ENCODE results near the gene MTCL3.

The MTCL3 gene

DNA sequence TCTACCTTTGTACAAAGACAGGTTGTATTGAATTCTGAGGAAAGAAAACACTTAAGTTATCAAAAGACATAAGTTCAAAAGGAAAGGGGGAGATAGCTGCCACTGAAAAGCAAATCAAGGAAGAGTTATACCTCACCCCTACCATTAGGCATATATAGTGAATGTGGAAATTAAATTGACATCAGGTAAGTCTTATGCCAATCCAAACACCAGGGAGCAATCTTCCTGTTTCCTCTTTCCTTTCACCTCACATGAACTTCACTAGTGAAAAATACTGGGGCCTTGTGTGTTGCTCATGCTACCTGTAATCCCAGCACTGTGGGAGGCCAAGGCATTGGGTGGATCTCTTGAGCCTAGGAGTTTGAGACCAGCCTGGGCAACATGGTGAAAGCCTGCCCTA, 47.0 kb upstream of the MTCL3 start:
- ChIA-PET POLR2A (no interaction called here), CTCF (interaction anchor here (1.0 to 1.1 kb wide), 2 partner anchors 11 kb away, joined by 3 to 4 read pairs; partner anchors contain the start of gene C6orf58)
- Histone ChIP-seq H3K4me2 (no peak overlapping the region), H3K27ac (no peak overlapping the region), H3K4me1 (peaks cover 4% of the 10 kb centered on the region), H3K9me3 (no peaks in the 10 kb centered on the region), H3K4me3 (no peak overlapping the region)
- FAIRE-seq: no peak
- DNase-seq (ENCODE audit: low read depth in 1 of 2, low spot score in 1 of 2): no peak
- no peak for TF ChIP-seq BHLHE40 (IDR thresholded peaks at IDR 0.05; ENCODE audit: low read depth, low read length)
- no peak for TF ChIP-seq HDAC2 (IDR thresholded peaks at IDR 0.05)
- TF ChIP-seq, protein P1, sequence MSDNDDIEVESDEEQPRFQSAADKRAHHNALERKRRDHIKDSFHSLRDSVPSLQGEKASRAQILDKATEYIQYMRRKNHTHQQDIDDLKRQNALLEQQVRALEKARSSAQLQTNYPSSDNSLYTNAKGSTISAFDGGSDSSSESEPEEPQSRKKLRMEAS (IDR thresholded peaks at IDR 0.05): no peak
- TF ChIP-seq, protein P2, sequence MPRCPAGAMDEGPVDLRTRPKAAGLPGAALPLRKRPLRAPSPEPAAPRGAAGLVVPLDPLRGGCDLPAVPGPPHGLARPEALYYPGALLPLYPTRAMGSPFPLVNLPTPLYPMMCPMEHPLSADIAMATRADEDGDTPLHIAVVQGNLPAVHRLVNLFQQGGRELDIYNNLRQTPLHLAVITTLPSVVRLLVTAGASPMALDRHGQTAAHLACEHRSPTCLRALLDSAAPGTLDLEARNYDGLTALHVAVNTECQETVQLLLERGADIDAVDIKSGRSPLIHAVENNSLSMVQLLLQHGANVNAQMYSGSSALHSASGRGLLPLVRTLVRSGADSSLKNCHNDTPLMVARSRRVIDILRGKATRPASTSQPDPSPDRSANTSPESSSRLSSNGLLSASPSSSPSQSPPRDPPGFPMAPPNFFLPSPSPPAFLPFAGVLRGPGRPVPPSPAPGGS (IDR thresholded peaks at IDR 0.05): no peak
- no peak for TF ChIP-seq KDM1A (IDR thresholded peaks at IDR 0.05; ENCODE audit: low read depth)
- TF ChIP-seq ZNF302 (CRISPR knock-in tag; IDR thresholded peaks at IDR 0.05): no peak
- no peak for TF ChIP-seq HOXB13 (CRISPR knock-in tag; IDR thresholded peaks at IDR 0.05; ENCODE audit: low read depth)
- TF ChIP-seq ZSCAN20 (CRISPR knock-in tag; IDR thresholded peaks at IDR 0.05): no peak
- TF ChIP-seq FOSB (CRISPR knock-in tag; IDR thresholded peaks at IDR 0.05): no peak
- TF ChIP-seq MYC (IDR thresholded peaks at IDR 0.05; ENCODE audit: borderline replicate concordance, low read length): no peak
- no peak for TF ChIP-seq FOXS1 (CRISPR knock-in tag; IDR thresholded peaks at IDR 0.05)
- ATAC-seq: no peak

DNA sequence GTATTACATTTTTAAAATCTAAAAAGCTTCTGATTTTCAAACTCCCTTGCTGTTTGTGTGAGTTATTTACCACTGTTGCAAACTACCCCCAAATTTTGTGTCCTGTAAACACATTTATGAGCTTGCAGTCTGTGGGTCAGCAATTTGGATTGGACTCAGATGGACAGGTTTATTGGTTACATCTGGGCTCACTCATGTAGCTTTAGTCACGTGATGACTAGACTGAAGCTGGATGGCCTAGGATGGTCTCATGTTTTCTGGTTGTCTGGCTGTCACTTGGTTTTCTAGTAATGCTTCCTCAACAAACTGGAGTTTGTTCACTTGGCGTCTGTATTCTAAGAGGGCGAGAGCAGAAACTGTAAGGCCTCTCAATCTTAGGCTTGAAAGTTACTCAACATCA, 45.6 kb upstream of the MTCL3 start:
- Histone ChIP-seq H3K9me3 (no peaks in the 10 kb centered on the region), H3K27ac (no peak overlapping the region), H3K4me1 (no peaks in the 10 kb centered on the region), H3K4me3 (no peak overlapping the region), H3K4me2 (no peak overlapping the region)
- ATAC-seq (no peak), DNase-seq (ENCODE audit: low read depth in 1 of 2, low spot score in 1 of 2) (no peak), FAIRE-seq (no peak)
- no peak for TF ChIP-seq RCOR1 (IDR thresholded peaks at IDR 0.05; ENCODE audit: low read depth, low read length)
- CTCF ChIA-PET: interaction anchor here (1.1 to 1.2 kb wide), 2 partner anchors 9 to 10 kb away, joined by 4 read pairs; no protein-coding TSS in a partner anchor
- POLR2A ChIA-PET: no interaction called here
- 78% methylated on average over 3 of the region's 3 CpGs for WGBS (ENCODE audit: missing lambda C conversion rate)

DNA sequence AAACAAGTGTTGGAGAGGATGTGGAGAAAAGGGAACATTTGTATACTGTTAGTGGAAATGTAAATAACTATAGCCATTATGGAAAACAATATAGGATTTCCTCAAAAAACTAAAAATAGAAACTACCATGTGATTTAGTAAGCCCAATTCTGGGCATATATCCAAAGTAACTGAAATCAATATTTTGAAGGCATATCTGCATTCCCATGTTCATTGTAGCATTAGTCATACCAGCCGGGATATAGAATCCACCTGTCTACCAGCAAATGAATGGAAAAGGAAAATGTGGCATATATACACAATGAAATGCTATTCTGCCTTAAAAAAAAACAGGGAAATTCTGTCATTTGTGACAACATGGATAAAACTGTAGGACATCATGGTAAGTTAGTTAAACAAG, 42.5 kb upstream of the MTCL3 start:
- ATAC-seq: no peak
- Histone ChIP-seq H3K9me3 (no peaks in the 10 kb centered on the region), H3K4me3 (no peak overlapping the region), H3K4me2 (no peak overlapping the region), H3K4me1 (no peaks in the 10 kb centered on the region), H3K27ac (no peak overlapping the region)
- FAIRE-seq: no peak
- WGBS (ENCODE audit: missing lambda C conversion rate): 47% methylated on average over 1 of the region's 1 CpG
- POLR2A ChIA-PET: no interaction called here
- TF ChIP-seq FOSL2 (IDR thresholded peaks at IDR 0.05): no peak
- no peak for TF ChIP-seq FOSL2 (CRISPR knock-in tag; IDR thresholded peaks at IDR 0.05)
- no peak for TF ChIP-seq HOXB13 (CRISPR knock-in tag; IDR thresholded peaks at IDR 0.05; ENCODE audit: low read depth)
- TF ChIP-seq, protein P3, sequence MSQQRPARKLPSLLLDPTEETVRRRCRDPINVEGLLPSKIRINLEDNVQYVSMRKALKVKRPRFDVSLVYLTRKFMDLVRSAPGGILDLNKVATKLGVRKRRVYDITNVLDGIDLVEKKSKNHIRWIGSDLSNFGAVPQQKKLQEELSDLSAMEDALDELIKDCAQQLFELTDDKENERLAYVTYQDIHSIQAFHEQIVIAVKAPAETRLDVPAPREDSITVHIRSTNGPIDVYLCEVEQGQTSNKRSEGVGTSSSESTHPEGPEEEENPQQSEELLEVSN (IDR thresholded peaks at IDR 0.05; ENCODE audit: borderline replicate concordance, low read depth): no peak
- no peak for TF ChIP-seq POLR2A (IDR thresholded peaks at IDR 0.05; ENCODE audit: low read length)
- TF ChIP-seq CHD4 (IDR thresholded peaks at IDR 0.05; ENCODE audit: borderline replicate concordance): no peak
- TF ChIP-seq JUNB (IDR thresholded peaks at IDR 0.05): no peak
- TF ChIP-seq KDM1A (IDR thresholded peaks at IDR 0.05; ENCODE audit: low read depth): no peak
- no peak for TF ChIP-seq MAFK (IDR thresholded peaks at IDR 0.05; ENCODE audit: partially characterized antibody)
- no peak for TF ChIP-seq RAD21 (conservative IDR thresholded peaks at IDR 0.05 in 1 of 2, IDR thresholded peaks at IDR 0.05 in 1 of 2)
- TF ChIP-seq, protein P2 (IDR thresholded peaks at IDR 0.05): no peak
- no peak for TF ChIP-seq NR3C1 (IDR thresholded peaks at IDR 0.05)
- no peak for TF ChIP-seq MAZ (IDR thresholded peaks at IDR 0.05; ENCODE audit: borderline replicate concordance, low read depth, low read length)
- no peak for TF ChIP-seq ESRRA (IDR thresholded peaks at IDR 0.05; ENCODE audit: borderline replicate concordance, low read length)
- TF ChIP-seq GATA3 (IDR thresholded peaks at IDR 0.05; ENCODE audit: borderline replicate concordance): no peak
- TF ChIP-seq, protein P1 (IDR thresholded peaks at IDR 0.05): no peak
- TF ChIP-seq, protein P4, sequence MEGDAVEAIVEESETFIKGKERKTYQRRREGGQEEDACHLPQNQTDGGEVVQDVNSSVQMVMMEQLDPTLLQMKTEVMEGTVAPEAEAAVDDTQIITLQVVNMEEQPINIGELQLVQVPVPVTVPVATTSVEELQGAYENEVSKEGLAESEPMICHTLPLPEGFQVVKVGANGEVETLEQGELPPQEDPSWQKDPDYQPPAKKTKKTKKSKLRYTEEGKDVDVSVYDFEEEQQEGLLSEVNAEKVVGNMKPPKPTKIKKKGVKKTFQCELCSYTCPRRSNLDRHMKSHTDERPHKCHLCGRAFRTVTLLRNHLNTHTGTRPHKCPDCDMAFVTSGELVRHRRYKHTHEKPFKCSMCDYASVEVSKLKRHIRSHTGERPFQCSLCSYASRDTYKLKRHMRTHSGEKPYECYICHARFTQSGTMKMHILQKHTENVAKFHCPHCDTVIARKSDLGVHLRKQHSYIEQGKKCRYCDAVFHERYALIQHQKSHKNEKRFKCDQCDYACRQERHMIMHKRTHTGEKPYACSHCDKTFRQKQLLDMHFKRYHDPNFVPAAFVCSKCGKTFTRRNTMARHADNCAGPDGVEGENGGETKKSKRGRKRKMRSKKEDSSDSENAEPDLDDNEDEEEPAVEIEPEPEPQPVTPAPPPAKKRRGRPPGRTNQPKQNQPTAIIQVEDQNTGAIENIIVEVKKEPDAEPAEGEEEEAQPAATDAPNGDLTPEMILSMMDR (IDR thresholded peaks at IDR 0.05): no peak
- no peak for TF ChIP-seq EHMT2 (IDR thresholded peaks at IDR 0.05; ENCODE audit: low read depth)
- DNase-seq (ENCODE audit: low read depth in 1 of 2, low spot score in 1 of 2): no peak
- CTCF ChIA-PET: no interaction called here
